ENCODE measurements around the gene CPLX4.

GRCh38 chr18:59275406-59275949 is 43.0 kb downstream of the CPLX4 start:
- TF ChIP-seq RFX5 (IDR thresholded peaks at IDR 0.05; ENCODE audit: low read depth, low read length) (no peak), FOXK2 (IDR thresholded peaks at IDR 0.05) (no peak), FOXP4 (CRISPR knock-in tag; IDR thresholded peaks at IDR 0.05) (no peak), TCF7 (IDR thresholded peaks at IDR 0.05; ENCODE audit: low read depth) (no peak), FOXM1 (CRISPR knock-in tag; IDR thresholded peaks at IDR 0.05) (no peak), WIZ (CRISPR knock-in tag; IDR thresholded peaks at IDR 0.05) (no peak)
